ENCODE results near the gene FAM72C.
"Not testable (repeated sequence)": the region's sequence is repeated elsewhere in the genome, so short reads cannot be mapped to it uniquely, and the experiment has no call there.

DNA sequence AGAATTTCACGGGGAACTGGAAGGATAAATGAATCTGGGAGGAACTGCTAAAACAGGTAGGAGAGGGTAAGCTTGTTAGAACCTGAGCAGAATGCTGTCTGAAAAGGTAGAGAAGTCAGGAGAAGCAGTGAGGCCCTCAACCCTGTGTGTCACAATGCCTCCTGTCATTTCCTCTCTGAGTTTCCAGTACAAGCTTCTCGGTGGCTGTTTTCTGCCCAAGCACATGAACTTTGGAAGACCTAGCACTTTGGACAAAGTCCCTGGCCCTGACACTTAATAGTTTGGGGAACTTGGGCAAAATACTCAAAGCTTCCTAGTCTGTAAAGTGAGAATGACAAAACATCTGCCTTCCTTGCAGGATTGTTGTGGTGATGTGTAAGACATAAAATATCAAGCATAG lies 52.7 kb downstream of the FAM72C start:
- TF ChIP-seq POLR2A (IDR thresholded peaks at IDR 0.05; ENCODE audit: extremely low read depth, insufficient read length): not testable (repeated sequence)
- TF ChIP-seq, protein P1, sequence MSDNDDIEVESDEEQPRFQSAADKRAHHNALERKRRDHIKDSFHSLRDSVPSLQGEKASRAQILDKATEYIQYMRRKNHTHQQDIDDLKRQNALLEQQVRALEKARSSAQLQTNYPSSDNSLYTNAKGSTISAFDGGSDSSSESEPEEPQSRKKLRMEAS (IDR thresholded peaks at IDR 0.05; ENCODE audit: low read depth, low read length): not testable (repeated sequence)
- TF ChIP-seq, protein P2, sequence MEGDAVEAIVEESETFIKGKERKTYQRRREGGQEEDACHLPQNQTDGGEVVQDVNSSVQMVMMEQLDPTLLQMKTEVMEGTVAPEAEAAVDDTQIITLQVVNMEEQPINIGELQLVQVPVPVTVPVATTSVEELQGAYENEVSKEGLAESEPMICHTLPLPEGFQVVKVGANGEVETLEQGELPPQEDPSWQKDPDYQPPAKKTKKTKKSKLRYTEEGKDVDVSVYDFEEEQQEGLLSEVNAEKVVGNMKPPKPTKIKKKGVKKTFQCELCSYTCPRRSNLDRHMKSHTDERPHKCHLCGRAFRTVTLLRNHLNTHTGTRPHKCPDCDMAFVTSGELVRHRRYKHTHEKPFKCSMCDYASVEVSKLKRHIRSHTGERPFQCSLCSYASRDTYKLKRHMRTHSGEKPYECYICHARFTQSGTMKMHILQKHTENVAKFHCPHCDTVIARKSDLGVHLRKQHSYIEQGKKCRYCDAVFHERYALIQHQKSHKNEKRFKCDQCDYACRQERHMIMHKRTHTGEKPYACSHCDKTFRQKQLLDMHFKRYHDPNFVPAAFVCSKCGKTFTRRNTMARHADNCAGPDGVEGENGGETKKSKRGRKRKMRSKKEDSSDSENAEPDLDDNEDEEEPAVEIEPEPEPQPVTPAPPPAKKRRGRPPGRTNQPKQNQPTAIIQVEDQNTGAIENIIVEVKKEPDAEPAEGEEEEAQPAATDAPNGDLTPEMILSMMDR (IDR thresholded peaks at IDR 0.05; ENCODE audit: low read depth, low read length): not testable (repeated sequence)

All from NB4 (cell line).